ENCODE results near the gene PLD1.

Gene PLD1

GRCh38 chr3:171672538-171672937 lies 137.7 kb downstream of the PLD1 start:
- Histone ChIP-seq H3K36me3 (ENCODE audit: insufficient read depth, low read length) (no peaks in the 10 kb centered on the region), H3K4me1 (ENCODE audit: insufficient read depth, low read length) (no peaks in the 10 kb centered on the region), H3K27ac (ENCODE audit: low read depth, low read length) (no peak overlapping the region), H3K27me3 (ENCODE audit: insufficient read depth, low read length) (no peaks in the 10 kb centered on the region), H3K9me3 (ENCODE audit: insufficient read depth, low read depth, low read length) (no peaks in the 10 kb centered on the region), H3K4me3 (ENCODE audit: low read length) (no peak overlapping the region), H3K9ac (ENCODE audit: low read depth, low read length) (no peak overlapping the region)
- 96% methylated on average over 5 of the region's 5 CpGs for WGBS

GRCh38 chr3:171672124-171672523 lies 138.2 kb downstream of the PLD1 start:
- Histone ChIP-seq H3K27me3 (ENCODE audit: insufficient read depth, low read length) (no peaks in the 10 kb centered on the region), H3K4me3 (ENCODE audit: low read length) (no peak overlapping the region), H3K36me3 (ENCODE audit: insufficient read depth, low read length) (no peaks in the 10 kb centered on the region), H3K27ac (ENCODE audit: low read depth, low read length) (no peak overlapping the region), H3K4me1 (ENCODE audit: insufficient read depth, low read length) (no peaks in the 10 kb centered on the region), H3K9me3 (ENCODE audit: insufficient read depth, low read depth, low read length) (no peaks in the 10 kb centered on the region), H3K9ac (ENCODE audit: low read depth, low read length) (no peak overlapping the region)
- WGBS: 93% methylated on average over 3 of the region's 3 CpGs

- H3K4me3 ChIP-seq (ENCODE audit: low read length): no peak overlapping the region
- no peaks in the 10 kb centered on the region for H3K36me3 ChIP-seq (ENCODE audit: insufficient read depth, low read length)
- WGBS: 90% methylated on average over 4 of the region's 4 CpGs
- no peak overlapping the region for H3K27ac ChIP-seq (ENCODE audit: low read depth, low read length)
- H3K4me1 ChIP-seq (ENCODE audit: insufficient read depth, low read length): no peaks in the 10 kb centered on the region
- no peaks in the 10 kb centered on the region for H3K27me3 ChIP-seq (ENCODE audit: insufficient read depth, low read length)
- no peaks in the 10 kb centered on the region for H3K9me3 ChIP-seq (ENCODE audit: insufficient read depth, low read depth, low read length)
- no peak overlapping the region for H3K9ac ChIP-seq (ENCODE audit: low read depth, low read length)
These were observed 138.6 kb downstream of the PLD1 start for GRCh38 chr3:171671709-171672108.

- H3K9ac ChIP-seq (ENCODE audit: low read depth, low read length): no peak overlapping the region
- H3K36me3 ChIP-seq (ENCODE audit: insufficient read depth, low read length): no peaks in the 10 kb centered on the region
- H3K27me3 ChIP-seq (ENCODE audit: insufficient read depth, low read length): no peaks in the 10 kb centered on the region
- 92% methylated on average over 4 of the region's 4 CpGs for WGBS
- no peak overlapping the region for H3K4me3 ChIP-seq (ENCODE audit: low read length)
- H3K9me3 ChIP-seq (ENCODE audit: insufficient read depth, low read depth, low read length): no peaks in the 10 kb centered on the region
- H3K27ac ChIP-seq (ENCODE audit: low read depth, low read length): no peak overlapping the region
- H3K4me1 ChIP-seq (ENCODE audit: insufficient read depth, low read length): no peaks in the 10 kb centered on the region
These were observed 143.8 kb downstream of the PLD1 start for GRCh38 chr3:171666516-171666915.

- Histone ChIP-seq H3K4me1 (ENCODE audit: insufficient read depth, low read length) (no peaks in the 10 kb centered on the region), H3K9me3 (ENCODE audit: insufficient read depth, low read depth, low read length) (no peaks in the 10 kb centered on the region), H3K9ac (ENCODE audit: low read depth, low read length) (no peak overlapping the region), H3K4me3 (ENCODE audit: low read length) (no peak overlapping the region), H3K27ac (ENCODE audit: low read depth, low read length) (no peak overlapping the region), H3K36me3 (ENCODE audit: insufficient read depth, low read length) (no peaks in the 10 kb centered on the region), H3K27me3 (ENCODE audit: insufficient read depth, low read length) (no peaks in the 10 kb centered on the region)
- WGBS: 100% methylated on average over 3 of the region's 4 CpGs
These were observed 146.5 kb downstream of the PLD1 start for GRCh38 chr3:171663805-171664204.

- Histone ChIP-seq H3K27me3 (ENCODE audit: insufficient read depth, low read length) (no peaks in the 10 kb centered on the region), H3K9me3 (ENCODE audit: insufficient read depth, low read depth, low read length) (no peaks in the 10 kb centered on the region), H3K27ac (ENCODE audit: low read depth, low read length) (no peak overlapping the region), H3K9ac (ENCODE audit: low read depth, low read length) (no peak overlapping the region), H3K36me3 (ENCODE audit: insufficient read depth, low read length) (no peaks in the 10 kb centered on the region), H3K4me3 (ENCODE audit: low read length) (no peak overlapping the region), H3K4me1 (ENCODE audit: insufficient read depth, low read length) (no peaks in the 10 kb centered on the region)
- 89% methylated on average over 2 of the region's 3 CpGs for WGBS
These were observed 148.8 kb downstream of the PLD1 start for GRCh38 chr3:171661484-171661883.

- no peak overlapping the region for H3K9ac ChIP-seq (ENCODE audit: low read depth, low read length)
- no peak overlapping the region for H3K4me3 ChIP-seq (ENCODE audit: low read length)
- H3K4me1 ChIP-seq (ENCODE audit: insufficient read depth, low read length): no peaks in the 10 kb centered on the region
- no peak overlapping the region for H3K27ac ChIP-seq (ENCODE audit: low read depth, low read length)
- WGBS: 90% methylated on average over 2 of the region's 3 CpGs
- H3K9me3 ChIP-seq (ENCODE audit: insufficient read depth, low read depth, low read length): no peaks in the 10 kb centered on the region
- H3K36me3 ChIP-seq (ENCODE audit: insufficient read depth, low read length): no peaks in the 10 kb centered on the region
- H3K27me3 ChIP-seq (ENCODE audit: insufficient read depth, low read length): no peaks in the 10 kb centered on the region
These were observed 150.1 kb downstream of the PLD1 start for GRCh38 chr3:171660188-171660587.

GRCh38 chr3:171658841-171659240 lies 151.4 kb downstream of the PLD1 start:
- no peak overlapping the region for H3K9ac ChIP-seq (ENCODE audit: low read depth, low read length)
- H3K27me3 ChIP-seq (ENCODE audit: insufficient read depth, low read length): no peaks in the 10 kb centered on the region
- no peaks in the 10 kb centered on the region for H3K9me3 ChIP-seq (ENCODE audit: insufficient read depth, low read depth, low read length)
- WGBS: 95% methylated on average over 3 of the region's 3 CpGs
- H3K4me1 ChIP-seq (ENCODE audit: insufficient read depth, low read length): no peaks in the 10 kb centered on the region
- H3K27ac ChIP-seq (ENCODE audit: low read depth, low read length): no peak overlapping the region
- no peak overlapping the region for H3K4me3 ChIP-seq (ENCODE audit: low read length)
- H3K36me3 ChIP-seq (ENCODE audit: insufficient read depth, low read length): no peaks in the 10 kb centered on the region

- H3K9me3 ChIP-seq (ENCODE audit: insufficient read depth, low read depth, low read length): no peaks in the 10 kb centered on the region
- no peaks in the 10 kb centered on the region for H3K27me3 ChIP-seq (ENCODE audit: insufficient read depth, low read length)
- H3K9ac ChIP-seq (ENCODE audit: low read depth, low read length): no peak overlapping the region
- no peaks in the 10 kb centered on the region for H3K4me1 ChIP-seq (ENCODE audit: insufficient read depth, low read length)
- no peak overlapping the region for H3K4me3 ChIP-seq (ENCODE audit: low read length)
- no peak overlapping the region for H3K27ac ChIP-seq (ENCODE audit: low read depth, low read length)
- 87% methylated on average over 3 of the region's 3 CpGs for WGBS
- no peaks in the 10 kb centered on the region for H3K36me3 ChIP-seq (ENCODE audit: insufficient read depth, low read length)
These were observed 155.5 kb downstream of the PLD1 start for GRCh38 chr3:171654809-171655208.

- Histone ChIP-seq H3K27ac (ENCODE audit: low read depth, low read length) (no peak overlapping the region), H3K36me3 (ENCODE audit: insufficient read depth, low read length) (no peaks in the 10 kb centered on the region), H3K4me3 (ENCODE audit: low read length) (no peak overlapping the region), H3K9me3 (ENCODE audit: insufficient read depth, low read depth, low read length) (no peaks in the 10 kb centered on the region), H3K4me1 (ENCODE audit: insufficient read depth, low read length) (no peaks in the 10 kb centered on the region), H3K27me3 (ENCODE audit: insufficient read depth, low read length) (no peaks in the 10 kb centered on the region), H3K9ac (ENCODE audit: low read depth, low read length) (no peak overlapping the region)
- whole genome bisulfite sequencing: 91% methylated on average over 1 of the region's 1 CpG
These were observed 156.0 kb downstream of the PLD1 start for GRCh38 chr3:171654326-171654725.

GRCh38 chr3:171653701-171654100 lies 156.6 kb downstream of the PLD1 start:
- Histone ChIP-seq H3K9ac (ENCODE audit: low read depth, low read length) (no peak overlapping the region), H3K9me3 (ENCODE audit: insufficient read depth, low read depth, low read length) (no peaks in the 10 kb centered on the region), H3K4me3 (ENCODE audit: low read length) (no peak overlapping the region), H3K27me3 (ENCODE audit: insufficient read depth, low read length) (no peaks in the 10 kb centered on the region), H3K4me1 (ENCODE audit: insufficient read depth, low read length) (no peaks in the 10 kb centered on the region), H3K36me3 (ENCODE audit: insufficient read depth, low read length) (no peaks in the 10 kb centered on the region), H3K27ac (ENCODE audit: low read depth, low read length) (no peak overlapping the region)
- 92% methylated on average over 6 of the region's 6 CpGs for WGBS

GRCh38 chr3:171652932-171653331 lies 157.4 kb downstream of the PLD1 start:
- H3K27ac ChIP-seq (ENCODE audit: low read depth, low read length): no peak overlapping the region
- no peak overlapping the region for H3K4me3 ChIP-seq (ENCODE audit: low read length)
- 86% methylated on average over 1 of the region's 1 CpG for WGBS
- no peak overlapping the region for H3K9ac ChIP-seq (ENCODE audit: low read depth, low read length)
- H3K4me1 ChIP-seq (ENCODE audit: insufficient read depth, low read length): no peaks in the 10 kb centered on the region
- no peaks in the 10 kb centered on the region for H3K27me3 ChIP-seq (ENCODE audit: insufficient read depth, low read length)
- H3K9me3 ChIP-seq (ENCODE audit: insufficient read depth, low read depth, low read length): no peaks in the 10 kb centered on the region
- no peaks in the 10 kb centered on the region for H3K36me3 ChIP-seq (ENCODE audit: insufficient read depth, low read length)

Measured in HUES64 (cell line).